Adrenal gland (tissue), 5 donors: ENCODE data around the gene GRIN3A.

Source experiments
- POLR2A ChIP-seq, 2 donors: fragments of 450-650 bp; IDR thresholded peaks; one replicate each; pipeline ENCODE4 v1.6.1; 2017; ENCODE audit warnings: antibody characterized with exemption in 2 of 2, mild to moderate bottlenecking in 2 of 2, moderate library complexity in 1 of 2
- TF ChIP-seq, protein P1 (sequence below), 6 experiments: fragments of 450-650 bp in 4 of 6; fragments of 200-600 bp in 2 of 6; sonication (generic) in 1 of 6; IDR thresholded peaks; 1 replicate in 5 of 6; 2 replicates in 1 of 6; pipeline versions ENCODE4 v1.5.1 to v1.8.0; 2016 to 2021; ENCODE audit warnings: antibody characterized with exemption in 6 of 6, mild to moderate bottlenecking in 2 of 6, moderate library complexity in 1 of 6
- donor health status: DM: no; HTN: no; CAD: no.

DNA sequence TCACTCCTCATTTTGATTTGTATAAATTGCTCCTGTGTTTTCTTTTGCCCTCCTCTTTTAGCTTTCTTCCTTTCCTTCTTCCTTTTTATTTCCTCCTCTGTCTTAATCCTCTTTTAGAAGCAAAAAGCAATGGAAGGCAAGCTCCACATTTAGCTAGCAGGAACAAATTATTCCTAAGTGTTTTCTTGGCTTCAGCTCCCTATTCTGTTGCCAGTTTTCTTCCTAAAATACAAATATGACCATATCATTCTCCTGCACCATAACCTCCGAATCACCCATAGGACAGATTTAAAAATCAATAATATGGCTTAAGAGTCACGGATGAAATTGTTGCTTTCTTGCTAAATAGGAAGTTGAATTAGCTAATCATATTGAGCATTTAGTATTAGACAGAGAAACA, 49.4 kb downstream of the GRIN3A start:
- TF ChIP-seq, protein P1, sequence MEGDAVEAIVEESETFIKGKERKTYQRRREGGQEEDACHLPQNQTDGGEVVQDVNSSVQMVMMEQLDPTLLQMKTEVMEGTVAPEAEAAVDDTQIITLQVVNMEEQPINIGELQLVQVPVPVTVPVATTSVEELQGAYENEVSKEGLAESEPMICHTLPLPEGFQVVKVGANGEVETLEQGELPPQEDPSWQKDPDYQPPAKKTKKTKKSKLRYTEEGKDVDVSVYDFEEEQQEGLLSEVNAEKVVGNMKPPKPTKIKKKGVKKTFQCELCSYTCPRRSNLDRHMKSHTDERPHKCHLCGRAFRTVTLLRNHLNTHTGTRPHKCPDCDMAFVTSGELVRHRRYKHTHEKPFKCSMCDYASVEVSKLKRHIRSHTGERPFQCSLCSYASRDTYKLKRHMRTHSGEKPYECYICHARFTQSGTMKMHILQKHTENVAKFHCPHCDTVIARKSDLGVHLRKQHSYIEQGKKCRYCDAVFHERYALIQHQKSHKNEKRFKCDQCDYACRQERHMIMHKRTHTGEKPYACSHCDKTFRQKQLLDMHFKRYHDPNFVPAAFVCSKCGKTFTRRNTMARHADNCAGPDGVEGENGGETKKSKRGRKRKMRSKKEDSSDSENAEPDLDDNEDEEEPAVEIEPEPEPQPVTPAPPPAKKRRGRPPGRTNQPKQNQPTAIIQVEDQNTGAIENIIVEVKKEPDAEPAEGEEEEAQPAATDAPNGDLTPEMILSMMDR (IDR thresholded peaks at IDR 0.05), result no peak
- no peak for TF ChIP-seq POLR2A (IDR thresholded peaks at IDR 0.05)
